SK-N-MC (cell line): ENCODE results near the gene RANBP17.
"Not testable (repeated sequence)": the region's sequence is repeated elsewhere in the genome, so short reads cannot be mapped to it uniquely, and the experiment has no call there.

Experiments used
- DNase-seq: peaks from one replicate; pipeline ENCODE4 v3.0.0-alpha.2; 2011; ENCODE audit warnings: low read depth, low spot score
- H3K27ac ChIP-seq: fragments of 200-600 bp; sonication (generic); 2 replicates; pipeline ENCODE4 v1.5.1; 2016; ENCODE audit warnings: mixed run types
- H3K36me3 ChIP-seq: fragments of 200-600 bp; sonication (generic); 2 replicates; pipeline ENCODE4 v1.6.1; 2017; ENCODE audit warnings: antibody characterized with exemption, low read length, mixed read lengths; ENCODE audit not compliant: insufficient read depth
- H3K4me3 ChIP-seq: fragments of 200-600 bp; sonication (generic); 2 replicates; pipeline ENCODE4 v1.5.1; 2016
- H3K9ac ChIP-seq: fragments of 200-600 bp; sonication (generic); 2 replicates; pipeline ENCODE4 v1.8.0; 2017; ENCODE audit warnings: mixed run types, mixed read lengths; ENCODE audit not compliant: insufficient read length
- H3K9me3 ChIP-seq: fragments of 200-600 bp; sonication (generic); 2 replicates; pipeline ENCODE4 v1.6.1; 2017; ENCODE audit warnings: low read depth, mild to moderate bottlenecking, antibody characterized with exemption, low read length, moderate library complexity, mixed read lengths
- EZH2 ChIP-seq: fragments of 200-600 bp; sonication (generic); IDR thresholded peaks from one replicate; pipeline ENCODE4 v1.6.1; 2017; ENCODE audit warnings: antibody characterized with exemption
- FOXP2 ChIP-seq: optimal IDR thresholded peaks from 2 replicates; pipeline ENCODE3; 2011; ENCODE audit warnings: mild to moderate bottlenecking, moderate library complexity; ENCODE audit not compliant: insufficient read depth; ENCODE audit errors: extremely low read length, control extremely low read depth
- POLR2AphosphoS5 ChIP-seq: IDR thresholded peaks from 2 replicates; pipeline ENCODE4 v1.6.1; 2012; ENCODE audit warnings: mild to moderate bottlenecking, low read depth, low read length, borderline replicate concordance

RANBP17 gene

GRCh38 chr5:171023508-171023907 lies 161.7 kb downstream of the RANBP17 start:
- no peak overlapping the region for H3K4me3 ChIP-seq
- no peak for DNase-seq

GRCh38 chr5:171024084-171024483 lies 162.3 kb downstream of the RANBP17 start:
- H3K36me3 ChIP-seq: no peaks in the 10 kb centered on the region
- DNase-seq: no peak
- no peak overlapping the region for H3K27ac ChIP-seq
- no peak overlapping the region for H3K9ac ChIP-seq
- no peak overlapping the region for H3K4me3 ChIP-seq
- no peak for TF ChIP-seq FOXP2
- TF ChIP-seq POLR2AphosphoS5: no peak
- TF ChIP-seq EZH2: no peak
- H3K9me3 ChIP-seq: no peaks in the 10 kb centered on the region

More at GRCh38 chr5:171023508-171023907, 161.7 kb downstream of the RANBP17 start:
- Histone ChIP-seq H3K27ac (no peak overlapping the region), H3K9me3 (no peaks in the 10 kb centered on the region), H3K9ac (no peak overlapping the region), H3K36me3 (no peaks in the 10 kb centered on the region)
- TF ChIP-seq EZH2 (no peak), FOXP2 (no peak), POLR2AphosphoS5 (no peak)

- H3K27ac ChIP-seq: no peak overlapping the region
- no peak for DNase-seq
- no peak overlapping the region for H3K9ac ChIP-seq
- TF ChIP-seq FOXP2: no peak
- TF ChIP-seq EZH2: no peak
- TF ChIP-seq POLR2AphosphoS5: no peak
- no peak overlapping the region for H3K4me3 ChIP-seq
- no peaks in the 10 kb centered on the region for H3K9me3 ChIP-seq
- no peaks in the 10 kb centered on the region for H3K36me3 ChIP-seq
Observed at GRCh38 chr5:171029401-171029800, 167.6 kb downstream of the RANBP17 start.

- no peak overlapping the region for H3K9ac ChIP-seq
- H3K36me3 ChIP-seq: no peaks in the 10 kb centered on the region
- H3K27ac ChIP-seq: no peak overlapping the region
- no peak for TF ChIP-seq POLR2AphosphoS5
- no peak for TF ChIP-seq EZH2
- TF ChIP-seq FOXP2: no peak
- no peak overlapping the region for H3K4me3 ChIP-seq
- no peaks in the 10 kb centered on the region for H3K9me3 ChIP-seq
- no peak for DNase-seq
Observed at GRCh38 chr5:171031977-171032376, 170.2 kb downstream of the RANBP17 start.

GRCh38 chr5:171032435-171032973 lies 170.7 kb downstream of the RANBP17 start:
- H3K9me3 ChIP-seq: no peaks in the 10 kb centered on the region
- DNase-seq: no peak
- no peak overlapping the region for H3K27ac ChIP-seq
- no peaks in the 10 kb centered on the region for H3K36me3 ChIP-seq
- TF ChIP-seq POLR2AphosphoS5 (no peak), FOXP2 (no peak), EZH2 (no peak)
- no peak overlapping the region for H3K9ac ChIP-seq
- H3K4me3 ChIP-seq: no peak overlapping the region

- H3K4me3 ChIP-seq, H3K9ac ChIP-seq, H3K36me3 ChIP-seq, H3K27ac ChIP-seq, DNase-seq, H3K9me3 ChIP-seq: not testable (repeated sequence)
Observed at GRCh38 chr5:171041893-171042292, 180.1 kb downstream of the RANBP17 start.

GRCh38 chr5:171050916-171051315 lies 189.1 kb downstream of the RANBP17 start:
- no peaks in the 10 kb centered on the region for H3K36me3 ChIP-seq
- no peak overlapping the region for H3K4me3 ChIP-seq
- DNase-seq: no peak

GRCh38 chr5:171055875-171056454 lies 194.1 kb downstream of the RANBP17 start:
- Histone ChIP-seq H3K36me3 (no peaks in the 10 kb centered on the region), H3K27ac (no peak overlapping the region), H3K9ac (no peak overlapping the region), H3K9me3 (no peaks in the 10 kb centered on the region), H3K4me3 (no peak overlapping the region)
- DNase-seq: no peak
- TF ChIP-seq FOXP2 (no peak), EZH2 (no peak), POLR2AphosphoS5 (no peak)

More at GRCh38 chr5:171050916-171051315, 189.1 kb downstream of the RANBP17 start:
- TF ChIP-seq FOXP2 (no peak), POLR2AphosphoS5 (no peak), EZH2 (no peak)
- H3K9ac ChIP-seq: no peak overlapping the region
- H3K9me3 ChIP-seq: no peaks in the 10 kb centered on the region
- no peak overlapping the region for H3K27ac ChIP-seq

GRCh38 chr5:171067540-171068130 lies 205.8 kb downstream of the RANBP17 start:
- no peaks in the 10 kb centered on the region for H3K9me3 ChIP-seq
- no peak overlapping the region for H3K27ac ChIP-seq
- no peak overlapping the region for H3K4me3 ChIP-seq
- DNase-seq: no peak
- H3K36me3 ChIP-seq: no peaks in the 10 kb centered on the region
- H3K9ac ChIP-seq: no peak overlapping the region
- no peak for TF ChIP-seq EZH2
- no peak for TF ChIP-seq POLR2AphosphoS5
- no peak for TF ChIP-seq FOXP2
